Measurements from ENCODE around the gene RAP1GAP.

DNA sequence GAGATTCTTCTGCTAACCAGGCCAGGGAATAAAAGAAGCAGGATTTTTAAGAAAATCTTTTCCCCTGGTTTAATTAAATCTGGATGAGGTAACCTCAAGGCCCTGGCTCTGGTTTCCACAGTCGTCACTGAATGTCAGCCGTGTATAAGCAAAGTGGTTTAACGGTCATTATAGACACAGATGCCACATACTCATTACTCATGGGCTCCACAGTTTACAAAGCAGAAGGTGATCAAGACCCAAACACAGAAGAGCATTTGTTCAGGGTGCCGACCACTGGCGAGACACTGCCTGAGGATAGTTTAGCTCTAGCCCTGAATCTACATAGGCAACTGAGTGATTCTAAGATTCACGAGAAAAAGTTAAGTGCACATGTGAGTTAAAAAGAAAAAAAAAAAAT lies 27.8 kb upstream of the RAP1GAP start:
- TF ChIP-seq EZH2 (IDR thresholded peaks at IDR 0.05; ENCODE audit: insufficient read depth, poor library complexity, severe bottlenecking) (no peak), EZH2phosphoT487 (IDR thresholded peaks at IDR 0.05; ENCODE audit: insufficient read depth, low read depth) (no peak)
